C4-2B (cell line): ENCODE results near the gene MYCN.

ENCODE experiments used
- CTCF ChIP-seq: fragments of 450-650 bp; conservative IDR thresholded peaks from 2 replicates; pipeline ENCODE4 v1.5.1; 2017; ENCODE audit warnings: mild to moderate bottlenecking
- ZFX ChIP-seq: fragments of 450-650 bp; IDR thresholded peaks from 2 replicates; pipeline ENCODE4 v1.6.1; 2017

GRCh38 chr2:15926252-15926651, 14.1 kb upstream of the MYCN start:
- TF ChIP-seq CTCF (no peak), ZFX (no peak)
